NCI-H2227 treated with DMSO at 0.1 percent for 48 hours (cell line): ENCODE measurements around the gene ALDH2.
"Not testable (repeated sequence)": the region's sequence is repeated elsewhere in the genome, so short reads cannot be mapped to it uniquely, and the experiment has no call there.

Experiments
- DNase-seq: peaks from one replicate; lab custom pipeline; 2025; lab: John Stamatoyannopoulos, UW

Gene ALDH2

DNA sequence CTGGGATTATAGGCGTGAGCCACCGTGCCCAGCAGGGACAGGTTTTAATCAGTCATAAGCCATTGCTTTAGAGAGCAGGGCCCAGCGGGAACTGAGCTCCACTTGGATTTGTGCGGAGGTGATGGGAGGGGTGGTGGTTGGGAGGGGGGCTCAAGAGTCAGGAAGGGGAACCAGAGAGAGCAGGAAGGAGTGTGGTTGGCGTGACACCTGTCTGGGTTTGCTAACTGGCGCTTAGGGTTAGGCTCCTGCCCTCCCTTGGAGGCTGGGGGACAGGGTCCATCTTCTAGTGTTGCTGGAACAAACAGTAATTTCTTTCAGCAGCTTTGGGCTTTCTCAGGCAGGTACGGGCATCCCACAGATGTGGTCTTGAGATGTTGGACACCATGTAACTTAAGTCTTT is 7.5 kb upstream of the ALDH2 start:
- DNase-seq = no peak

DNA sequence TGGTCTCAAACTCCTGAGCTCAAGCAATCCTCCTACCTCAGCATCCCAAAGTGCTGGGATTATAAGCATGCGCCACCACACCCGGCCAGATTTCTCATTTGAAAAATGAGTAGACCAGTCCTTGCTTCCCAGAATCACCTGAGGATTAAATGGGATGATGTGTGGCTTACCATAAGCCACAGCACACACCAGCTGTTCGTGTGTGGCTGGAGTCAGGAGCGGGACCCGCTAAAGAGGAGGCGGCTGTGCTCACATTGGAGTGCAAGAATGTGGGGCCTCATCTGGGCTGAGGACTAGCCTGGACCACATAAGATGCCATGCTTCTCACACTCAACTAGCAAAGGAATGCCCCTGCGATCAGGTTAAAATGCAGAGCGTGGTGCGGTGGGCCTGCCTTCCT is 6.7 kb upstream of the ALDH2 start:
- no peak for DNase-seq

DNA sequence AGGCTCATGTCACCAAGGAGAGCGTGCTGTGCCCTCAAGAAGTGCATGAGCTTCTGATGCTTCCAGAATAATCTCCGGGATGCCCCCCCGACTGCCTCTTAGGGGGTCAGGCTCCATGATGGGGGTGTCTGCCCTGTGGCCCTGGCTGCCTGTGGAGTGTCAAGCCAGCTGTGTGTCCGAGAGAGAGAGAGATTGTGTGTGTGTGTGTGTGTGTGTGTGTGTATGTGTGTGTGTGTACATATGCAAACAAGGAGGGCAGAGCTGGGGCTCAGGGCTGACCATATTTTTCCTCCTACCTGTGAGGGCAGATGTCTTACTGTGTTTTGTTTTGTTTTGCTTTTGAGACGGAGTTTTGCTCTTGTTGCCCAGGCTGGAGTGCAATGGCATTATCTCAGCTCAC is 5.6 kb upstream of the ALDH2 start:
- no peak for DNase-seq

DNA sequence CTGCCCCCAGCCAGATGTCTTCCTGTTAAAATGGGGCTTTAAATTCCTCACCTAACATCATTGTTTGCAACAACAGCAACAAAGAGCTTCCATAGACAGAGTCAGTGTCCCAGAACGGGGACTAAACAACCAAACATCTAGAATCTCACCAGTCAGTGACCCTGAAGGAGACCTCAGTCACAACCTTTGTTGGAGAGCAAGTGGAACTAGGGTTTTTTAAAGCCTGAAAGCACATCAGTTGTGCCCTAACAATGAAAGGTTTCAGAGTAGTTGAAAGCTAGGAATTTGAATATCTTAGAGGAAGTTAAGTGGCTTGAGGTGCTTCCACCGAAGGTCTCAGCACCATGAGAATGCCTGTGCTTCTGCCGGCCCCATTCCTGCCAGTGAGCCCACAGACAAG is 5.0 kb upstream of the ALDH2 start:
- no peak for DNase-seq

DNA sequence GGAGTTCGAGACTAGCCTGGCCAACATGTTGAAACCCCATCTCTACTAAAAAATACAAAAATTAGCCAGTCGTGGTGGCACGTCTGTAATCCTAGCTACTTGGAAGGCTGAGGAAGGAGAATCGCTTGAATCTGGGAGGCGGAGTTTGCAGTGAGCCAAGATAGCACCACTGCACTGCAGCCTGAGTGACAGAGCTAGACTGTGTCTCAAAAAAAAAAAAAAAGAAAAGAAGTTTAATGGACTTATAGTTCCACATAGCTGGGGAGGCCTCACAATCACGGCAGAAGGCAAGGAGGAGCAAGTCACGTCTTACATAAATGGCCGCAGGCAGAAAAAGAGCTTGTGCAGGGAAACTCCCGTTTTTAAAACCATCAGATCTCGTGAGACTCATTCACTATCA is 3.2 kb upstream of the ALDH2 start:
- DNase-seq = not testable (repeated sequence)

DNA sequence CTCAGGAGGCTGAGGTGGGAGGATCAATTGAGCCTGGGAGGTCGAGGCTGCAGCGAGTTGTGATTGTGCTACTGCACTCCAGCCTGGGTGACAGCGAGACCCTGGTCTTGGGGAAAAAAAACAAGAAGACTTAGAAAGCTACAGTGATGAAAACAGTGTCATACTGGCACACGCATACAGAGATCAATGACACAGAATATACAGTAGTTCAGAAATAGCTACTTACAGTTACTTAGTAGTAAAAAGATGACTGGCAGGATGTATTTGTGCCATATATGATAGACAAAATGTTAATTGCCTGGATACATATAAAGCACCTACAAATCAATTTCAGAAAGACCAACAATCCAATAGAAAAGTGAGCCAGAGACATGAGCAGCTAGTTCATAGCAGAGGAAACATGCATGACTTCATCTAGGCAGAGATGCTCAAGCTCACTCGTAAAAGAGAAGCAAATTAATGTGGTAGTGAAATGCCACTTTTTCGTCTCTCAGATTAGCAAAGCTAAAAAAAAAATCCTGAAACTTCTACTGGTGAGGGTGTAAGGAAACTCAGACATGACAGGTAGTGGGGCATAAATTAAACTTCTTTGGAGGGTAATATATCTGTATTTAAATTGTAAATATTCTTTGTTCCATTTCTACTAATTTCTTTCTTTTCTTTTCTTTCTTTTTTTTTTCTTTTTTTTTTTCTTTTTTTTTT is 2.5 kb upstream of the ALDH2 start:
- DNase-seq = no peak

DNA sequence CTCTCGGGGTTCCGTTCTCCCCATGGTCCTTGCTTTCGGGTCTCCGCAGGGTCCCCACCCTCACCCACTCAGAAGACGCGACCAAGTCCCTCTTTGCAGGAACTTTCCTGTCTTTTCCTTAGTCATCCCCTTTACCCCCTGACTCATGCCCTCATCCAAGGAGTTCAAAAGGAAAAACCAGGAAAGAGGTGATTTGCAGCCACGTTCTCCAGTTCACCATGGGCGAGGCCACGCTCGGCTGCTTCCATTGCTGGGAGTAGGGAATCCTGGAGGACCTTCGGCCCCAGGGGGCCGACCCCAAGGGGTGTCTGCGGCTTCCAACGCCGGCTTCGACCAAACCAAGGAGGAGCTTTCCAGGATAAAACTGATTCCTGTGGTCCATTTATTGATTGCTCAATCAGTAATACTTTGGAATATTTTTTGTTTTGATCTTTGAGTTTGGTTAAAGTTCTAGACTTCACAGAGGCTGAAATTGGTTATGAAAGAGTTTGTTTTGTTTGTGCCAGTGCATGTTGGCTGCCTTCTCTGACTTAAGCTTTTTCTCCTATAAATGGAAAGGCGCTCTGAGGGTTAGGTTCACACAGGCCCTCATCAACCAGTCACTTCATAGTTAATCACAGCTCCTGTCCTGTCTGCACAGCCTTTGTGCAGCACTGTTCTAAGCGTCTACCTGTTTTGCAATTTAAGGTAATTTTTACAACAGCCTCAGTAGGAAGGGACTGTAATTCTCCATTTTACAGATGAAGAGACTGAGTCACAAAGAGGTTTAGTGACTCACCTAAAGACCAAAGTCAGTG is 827 bp downstream of the ALDH2 start:
- DNase-seq = no peak

DNA sequence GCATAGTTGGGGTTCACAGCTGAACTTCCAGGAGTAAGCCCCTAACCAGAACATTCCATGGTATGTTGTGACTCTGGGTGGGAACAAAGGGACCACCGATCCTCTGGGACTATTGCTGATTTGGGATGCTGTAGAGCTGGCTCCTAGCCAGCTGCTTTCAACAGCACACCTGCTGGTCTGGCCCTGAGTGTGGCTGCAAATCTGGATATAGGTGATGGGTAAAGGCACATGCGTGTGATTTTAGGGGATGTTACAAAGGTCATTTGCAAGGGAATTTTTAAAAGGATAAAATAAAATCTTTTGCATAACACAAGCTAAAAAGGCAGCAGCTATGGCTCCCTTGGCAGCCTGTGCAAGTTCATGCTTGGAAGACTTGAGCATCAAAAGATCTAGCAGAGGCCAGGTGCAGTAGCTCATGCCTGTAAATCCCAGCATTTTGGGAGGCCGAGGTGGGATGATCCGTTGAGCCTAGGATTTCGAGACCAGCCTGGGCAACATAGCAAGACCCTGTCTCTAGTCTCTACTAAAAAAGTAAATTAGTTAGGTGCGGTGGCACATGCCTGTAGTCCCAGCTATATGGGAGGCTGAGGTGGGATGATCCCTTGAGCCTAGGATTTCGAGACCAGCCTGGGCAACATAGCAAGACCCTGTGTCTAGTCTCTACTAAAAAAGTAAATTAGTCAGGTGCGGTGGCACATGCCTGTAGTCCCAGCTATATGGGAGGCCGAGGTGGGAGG is 1.6 kb downstream of the ALDH2 start:
- no peak for DNase-seq

DNA sequence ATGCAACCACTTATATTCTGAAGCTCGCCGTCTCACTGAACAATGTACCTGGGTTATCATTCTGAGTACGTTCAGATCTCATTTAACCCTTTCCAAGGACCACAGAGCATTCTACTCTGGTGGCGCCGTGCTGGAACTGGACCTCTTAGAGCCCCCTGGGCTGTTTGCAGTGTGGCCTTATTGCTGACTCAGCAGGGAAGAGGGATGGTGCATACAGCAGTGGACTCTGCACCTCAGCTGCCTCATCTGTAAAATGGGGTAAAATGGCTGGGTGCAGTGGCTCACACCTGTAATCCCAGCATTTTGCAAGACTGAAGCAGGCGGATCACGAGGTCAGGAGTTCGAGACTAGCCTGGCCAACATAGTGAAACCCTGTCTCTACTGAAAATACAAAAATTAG is 2.9 kb downstream of the ALDH2 start:
- DNase-seq = no peak

DNA sequence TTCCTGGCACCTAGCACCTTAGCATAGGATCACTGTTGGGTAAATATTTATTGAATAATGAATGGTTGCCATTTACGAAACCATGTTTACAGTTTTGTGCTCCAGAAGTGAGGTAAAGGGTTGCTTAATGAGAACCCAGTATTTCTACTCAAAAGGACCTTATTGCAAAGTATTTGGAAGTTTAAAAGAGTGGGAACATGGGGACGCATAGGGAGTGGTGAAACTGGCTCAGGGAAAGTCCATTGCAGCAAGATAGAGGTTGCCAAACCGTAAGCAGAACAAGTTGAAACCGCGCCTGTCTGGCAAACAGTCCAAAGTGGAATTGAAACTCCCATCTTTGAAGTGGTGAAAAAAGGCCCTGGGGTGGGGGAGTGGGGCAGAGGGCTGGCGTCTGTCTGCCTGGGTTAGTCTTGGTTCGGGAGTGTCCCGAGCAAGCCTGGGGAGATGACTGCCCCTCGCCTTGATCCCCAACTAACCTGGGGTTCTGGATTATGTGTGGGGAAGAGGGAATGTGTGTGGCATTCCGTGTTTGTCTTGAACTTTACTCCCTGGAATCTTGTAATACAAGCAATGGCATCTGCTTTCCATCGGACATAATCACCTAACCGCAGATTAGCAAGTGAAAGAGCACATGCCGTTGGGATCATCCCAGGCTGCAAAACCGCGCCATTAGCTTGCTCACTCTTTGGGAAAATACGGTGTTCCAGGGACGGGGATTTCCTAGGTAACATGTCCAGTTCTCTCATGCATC is 7.2 kb downstream of the ALDH2 start:
- no peak for DNase-seq

DNA sequence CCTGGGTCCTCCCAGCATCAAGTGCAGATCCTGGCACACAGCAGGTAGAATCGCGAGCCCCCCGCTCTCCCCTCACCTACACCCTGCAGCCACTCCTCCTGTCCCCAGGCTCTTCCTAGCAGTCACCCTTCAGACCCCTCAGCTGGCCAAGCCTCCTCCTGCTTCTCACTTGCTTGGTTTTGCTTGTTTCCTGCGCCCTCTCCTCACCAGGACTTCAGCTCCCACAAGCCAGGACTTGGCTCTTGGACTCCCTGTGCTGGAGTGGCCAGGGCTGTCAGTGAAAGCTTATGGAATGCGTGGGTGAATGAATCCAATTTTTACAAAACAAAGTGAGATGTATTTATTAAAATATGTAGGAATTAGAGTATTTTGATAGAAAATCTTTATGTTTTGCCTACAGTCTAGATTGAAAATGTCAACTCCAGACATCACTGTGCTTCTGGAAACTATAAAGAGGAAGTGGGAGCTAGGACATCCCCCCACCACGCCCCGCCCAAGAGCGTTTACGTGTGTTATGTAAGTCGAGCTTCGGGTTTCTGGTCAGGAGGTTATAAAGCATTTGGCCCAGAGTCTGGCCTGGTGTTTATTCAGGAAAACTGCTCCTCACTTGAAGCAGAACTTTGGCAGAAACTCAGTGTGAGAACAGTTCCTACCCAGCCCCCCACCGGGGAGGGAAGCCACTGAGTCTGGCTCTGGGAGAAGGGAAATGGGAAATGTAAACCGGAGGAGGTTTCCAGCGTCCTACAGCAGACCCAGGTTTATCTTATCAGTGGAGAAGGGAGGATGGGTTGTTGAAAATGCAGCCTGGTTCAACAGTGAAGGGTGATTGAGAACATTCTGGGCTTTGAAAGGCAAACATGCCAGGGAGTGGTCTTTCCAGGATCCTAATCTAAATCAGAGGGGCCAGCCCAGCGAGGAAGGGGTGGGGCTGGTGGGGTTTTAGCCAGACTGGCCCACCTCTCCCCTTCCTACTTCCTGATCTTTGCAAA is 8.8 kb downstream of the ALDH2 start:
- no peak for DNase-seq

DNA sequence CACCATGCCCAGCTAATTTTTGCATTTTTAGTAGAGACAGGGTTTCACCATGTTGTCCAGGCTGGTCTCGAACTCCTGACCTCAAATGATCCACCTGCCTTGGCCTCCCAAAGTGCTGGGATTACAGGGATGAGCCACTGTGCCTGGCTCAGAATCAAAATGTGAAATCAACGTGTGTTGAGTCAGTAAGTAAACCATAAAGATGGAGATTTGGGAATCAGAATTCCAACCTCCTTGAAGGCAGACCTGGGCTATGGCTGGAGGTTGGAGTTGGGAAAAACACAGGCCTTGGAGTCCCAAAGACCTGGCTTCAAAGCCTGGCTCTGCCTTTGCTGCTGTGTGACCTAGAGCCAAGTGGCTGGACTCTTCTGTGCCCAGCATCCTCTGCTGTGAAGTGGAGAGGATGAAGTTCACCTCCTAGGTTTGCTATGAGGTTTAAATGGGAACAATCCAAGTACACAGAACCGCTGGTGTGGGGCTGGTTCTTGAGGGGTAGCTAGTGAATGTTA is 10.2 kb downstream of the ALDH2 start:
- no peak for DNase-seq

DNA sequence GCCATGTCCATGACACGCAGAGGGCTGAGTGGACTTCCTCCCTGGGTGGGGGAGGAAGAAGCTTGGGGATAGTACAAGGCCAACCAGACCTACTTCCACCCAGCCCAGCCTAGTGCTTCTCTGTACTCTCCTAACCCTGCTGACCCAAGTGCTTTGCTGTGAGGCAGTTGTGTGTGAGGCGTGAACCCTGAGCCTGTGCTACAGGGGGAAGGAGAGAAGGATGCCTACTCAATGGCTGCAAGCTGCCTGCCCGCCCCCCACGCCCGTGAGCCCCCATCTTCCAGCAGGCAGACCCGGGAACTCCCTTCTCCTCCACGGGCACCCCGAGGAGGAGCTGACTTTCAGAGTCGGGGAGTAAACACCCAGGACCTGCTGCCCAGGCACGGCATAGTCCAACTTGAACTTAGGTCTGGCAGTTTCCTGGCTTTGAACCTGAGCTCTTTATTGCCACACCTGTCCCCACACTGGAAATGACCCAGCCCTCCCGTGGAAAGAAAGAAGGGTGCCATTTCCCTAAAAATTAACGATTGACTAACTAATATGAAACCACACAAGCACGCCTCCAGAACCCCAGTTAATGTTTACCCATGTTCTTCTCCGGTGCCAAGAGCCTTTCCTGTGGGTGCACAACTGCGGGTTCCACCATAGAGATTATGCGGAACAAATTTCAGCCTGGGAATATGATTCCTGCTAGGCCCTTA is 10.8 kb downstream of the ALDH2 start:
- no peak for DNase-seq

DNA sequence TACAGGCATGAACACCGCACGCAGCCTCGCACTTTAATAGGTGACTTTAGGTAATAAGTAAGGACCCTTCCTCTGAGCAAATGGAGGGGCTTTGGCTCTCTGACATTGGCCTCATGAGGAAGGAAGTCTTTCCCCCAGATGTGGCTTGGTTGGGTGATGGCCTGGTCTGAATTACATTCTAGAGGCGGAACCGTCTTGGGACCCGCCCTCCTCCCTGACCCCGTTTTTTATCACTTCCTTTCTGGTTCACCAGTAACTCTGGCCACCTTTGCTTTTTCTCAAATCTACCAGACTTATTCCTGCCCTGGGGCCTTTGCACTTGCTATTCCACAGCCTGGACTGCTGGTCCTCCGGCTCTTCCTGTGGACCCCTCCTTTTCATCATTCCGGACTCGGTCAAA is 13.4 kb downstream of the ALDH2 start:
- no peak for DNase-seq

DNA sequence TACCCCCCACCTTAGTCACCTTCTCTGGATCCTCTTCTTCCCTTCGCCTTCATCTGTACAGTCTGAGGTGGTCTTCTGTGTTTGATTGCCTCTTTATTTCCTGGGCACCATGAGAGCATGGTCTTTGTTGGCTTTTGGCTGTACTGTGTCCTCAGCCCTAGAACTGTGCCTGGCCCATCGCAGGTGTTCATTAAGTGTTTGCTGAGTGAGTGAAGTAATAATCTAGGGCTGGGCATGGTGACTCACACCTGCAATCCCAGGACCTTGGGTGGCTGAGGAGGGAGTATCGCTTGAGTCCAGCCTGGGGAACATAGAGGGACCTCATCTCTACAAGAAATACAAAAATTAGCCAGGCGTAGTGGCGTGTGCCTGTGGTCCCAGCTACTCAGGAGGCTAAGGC is 13.9 kb downstream of the ALDH2 start:
- no peak for DNase-seq

DNA sequence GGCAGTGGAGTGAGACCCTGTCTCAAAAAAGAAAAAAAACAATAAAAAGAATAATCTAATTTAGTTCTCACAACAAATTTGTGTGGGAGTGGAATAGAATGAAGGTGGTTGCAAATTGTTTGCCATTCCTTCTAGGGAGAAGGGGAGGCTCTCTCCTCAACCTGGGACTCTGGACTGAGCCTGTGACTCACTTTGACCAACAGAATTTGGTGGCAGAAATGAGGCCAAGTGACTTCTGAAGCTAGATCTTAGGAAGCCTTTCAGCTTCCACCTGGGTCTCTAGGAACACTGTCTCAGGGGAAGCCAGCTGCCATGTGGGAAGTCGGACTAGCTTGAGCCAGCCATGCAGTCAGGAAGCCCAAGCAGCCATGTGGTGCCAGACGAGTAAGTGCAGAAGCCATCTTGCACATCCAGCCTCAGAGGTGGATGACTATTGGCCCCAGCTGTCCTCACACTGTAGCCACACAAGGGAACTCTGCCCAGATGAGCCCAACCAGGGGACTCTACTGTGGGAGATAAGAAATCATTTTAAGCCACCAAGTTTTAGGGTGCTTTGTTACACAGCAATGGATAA is 14.4 kb downstream of the ALDH2 start:
- DNase-seq = no peak

DNA sequence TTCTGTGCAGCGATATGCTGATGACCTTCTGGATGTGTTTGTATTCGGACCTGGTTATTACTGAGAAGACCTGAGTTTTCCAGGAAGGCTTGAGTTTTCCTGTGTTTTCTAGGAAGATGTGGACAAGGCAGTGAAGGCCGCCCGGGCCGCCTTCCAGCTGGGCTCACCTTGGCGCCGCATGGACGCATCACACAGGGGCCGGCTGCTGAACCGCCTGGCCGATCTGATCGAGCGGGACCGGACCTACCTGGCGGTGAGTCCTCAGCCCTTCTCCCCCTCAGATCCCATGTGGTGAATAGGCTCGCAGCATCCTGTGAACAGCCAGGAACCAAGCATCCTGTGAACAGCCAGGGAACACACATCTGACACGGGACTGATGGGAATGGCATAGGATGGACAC is 16.3 kb downstream of the ALDH2 start:
- DNase-seq = no peak

DNA sequence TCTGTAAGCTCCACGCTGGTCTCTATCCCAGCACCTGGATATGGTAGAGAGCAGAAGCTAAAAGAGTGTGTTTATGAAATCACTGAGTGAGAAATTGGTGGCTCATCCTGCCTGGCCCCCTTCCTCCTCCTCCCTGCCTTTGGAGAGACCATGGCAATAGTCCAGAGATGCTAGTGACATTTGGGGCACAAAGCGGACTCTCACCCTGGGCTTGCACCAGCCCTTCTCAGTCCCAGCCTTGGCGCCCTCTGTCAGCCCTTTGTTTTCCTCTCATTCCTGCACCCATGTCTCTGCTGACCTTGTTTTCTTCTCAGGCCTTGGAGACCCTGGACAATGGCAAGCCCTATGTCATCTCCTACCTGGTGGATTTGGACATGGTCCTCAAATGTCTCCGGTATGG is 18.2 kb downstream of the ALDH2 start:
- no peak for DNase-seq

DNA sequence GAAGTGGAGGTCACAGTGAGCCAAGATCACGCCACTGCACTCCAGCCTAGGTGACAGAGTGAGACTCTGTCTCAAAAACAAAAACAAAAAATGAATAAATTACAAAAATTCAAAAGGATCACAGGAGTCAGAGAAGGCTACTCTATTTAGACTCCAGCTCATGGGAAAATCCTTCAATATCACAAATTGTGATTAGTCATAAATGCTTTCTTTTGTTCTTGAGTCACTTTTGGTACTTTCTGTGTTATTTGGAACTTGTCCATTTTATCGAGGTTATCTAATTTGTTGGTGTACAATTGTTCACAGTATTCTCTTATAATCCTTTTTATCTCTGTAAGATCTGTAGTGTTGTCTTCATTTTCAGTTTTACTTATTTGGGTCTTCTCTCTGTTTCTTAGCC is 18.9 kb downstream of the ALDH2 start:
- no peak for DNase-seq

DNA sequence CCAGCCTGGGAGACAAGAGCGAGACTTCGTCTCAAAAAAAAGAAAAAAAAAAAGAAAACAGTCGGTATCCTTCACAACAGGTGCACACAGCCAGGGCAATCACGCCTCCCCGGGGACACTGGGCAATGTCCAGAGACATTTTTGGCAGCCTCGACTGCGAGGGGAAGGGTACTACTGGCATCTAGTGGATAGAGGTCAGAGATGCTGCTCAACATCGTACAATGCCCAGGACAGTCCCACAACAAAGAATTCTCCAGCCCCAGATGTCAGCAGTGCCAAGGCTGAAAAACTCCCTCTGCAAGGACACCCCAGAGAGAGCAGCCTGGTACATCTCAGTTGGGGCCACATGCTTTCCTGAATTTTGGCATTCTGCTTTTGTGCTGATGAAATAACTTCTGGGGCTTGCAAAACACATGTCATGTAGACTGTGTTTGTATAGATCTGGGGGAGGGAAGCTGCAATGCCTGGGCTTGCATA is 21.5 kb downstream of the ALDH2 start:
- no peak for DNase-seq
